Bronchial epithelial cell (primary cell): Measurements from ENCODE around the gene ARHGAP6. TPM values are rescaled to one million over a fixed set of nuclear protein-coding genes. Genes with fewer than 3 reads are reported as not detected.

Source experiments
- DNase-seq: peaks from one replicate; pipeline ENCODE4 v3.0.0-alpha.2; 2010; ENCODE audit warnings: low read depth
- FAIRE-seq: peaks from 2 replicates; lab custom pipeline; 2011; peaks lifted over from hg19 to GRCh38; lab: Jason Lieb, UNC
- H3K27me3 ChIP-seq: 2 replicates; pipeline ENCODE4 v1.5.1; 2011; ENCODE audit warnings: low read length; ENCODE audit not compliant: control insufficient read depth, insufficient read depth
- H3K36me3 ChIP-seq: 2 replicates; pipeline ENCODE4 v1.5.1; 2011; ENCODE audit warnings: low read length; ENCODE audit not compliant: control insufficient read depth, insufficient read depth
- H3K4me3 ChIP-seq: 2 replicates; pipeline ENCODE4 v1.5.1; 2011; ENCODE audit warnings: mild to moderate bottlenecking, low read depth, low read length, control low read depth
- CTCF ChIP-seq: IDR thresholded peaks from 2 replicates; pipeline ENCODE4 v1.5.1; 2011; ENCODE audit warnings: mild to moderate bottlenecking, moderate library complexity, low read length, control low read depth, inconsistent platforms; ENCODE audit not compliant: insufficient read depth, severe bottlenecking
- total RNA-seq: library from RNA; depleted of rRNA; stranded (reverse); fragments of >200 nt; gene quantifications from 2 replicates; pipeline ENCODE4 v1.2.1, GENCODE V29; 2014

The ARHGAP6 gene
- total RNA-seq, 1 donor from 2014 or later, result under 0.01 TPM

DNA sequence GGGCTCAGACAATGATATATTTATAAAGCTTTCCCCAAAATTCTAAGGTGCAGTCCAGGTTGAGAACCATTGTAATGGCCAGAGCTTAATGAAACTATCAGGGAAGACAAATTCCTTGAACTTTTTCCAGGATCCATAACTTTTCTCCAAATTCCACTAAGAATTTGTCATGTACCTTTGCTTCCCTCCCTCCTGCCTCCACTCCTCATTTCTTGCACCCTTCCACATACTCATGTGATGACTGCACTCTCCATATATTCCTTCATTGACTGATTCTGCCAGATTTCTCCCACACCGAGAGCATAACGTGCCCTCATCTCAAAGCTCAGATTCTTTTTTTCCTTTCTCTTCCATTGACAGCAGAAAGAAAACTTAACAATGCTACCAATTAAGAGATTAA is 393.4 kb downstream of the ARHGAP6 start:
- H3K27me3 ChIP-seq, result no peaks in the 10 kb centered on the region
- no peak for FAIRE-seq
- no peak for DNase-seq

DNA sequence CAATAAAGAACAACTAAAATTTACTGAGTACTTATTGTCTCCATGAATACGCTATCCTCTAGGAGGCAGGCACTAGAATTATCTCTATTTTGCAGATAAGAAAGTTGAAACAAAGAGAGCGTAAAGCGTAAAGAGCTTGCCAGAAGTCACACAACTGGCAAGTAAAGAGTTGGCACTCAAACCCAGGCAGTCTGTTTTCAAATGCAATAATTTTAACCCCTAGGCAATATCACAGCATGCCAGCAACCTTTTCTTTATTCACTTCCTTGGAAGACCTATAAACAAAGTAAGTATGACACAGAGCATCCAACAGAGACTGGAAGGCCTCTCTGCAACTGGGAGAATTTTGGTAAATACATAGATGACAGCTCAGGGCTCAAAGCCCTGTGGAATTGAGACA is 395.7 kb downstream of the ARHGAP6 start:
- H3K36me3 ChIP-seq, result no peaks in the 10 kb centered on the region
- FAIRE-seq (no peak), DNase-seq (no peak)
- no peak overlapping the region for H3K4me3 ChIP-seq
- H3K27me3 ChIP-seq, result no peaks in the 10 kb centered on the region
- no peak for TF ChIP-seq CTCF

More for the DNA sequence above, 393.4 kb downstream of the ARHGAP6 start:
- no peak overlapping the region for H3K4me3 ChIP-seq
- no peaks in the 10 kb centered on the region for H3K36me3 ChIP-seq
- no peak for TF ChIP-seq CTCF

DNA sequence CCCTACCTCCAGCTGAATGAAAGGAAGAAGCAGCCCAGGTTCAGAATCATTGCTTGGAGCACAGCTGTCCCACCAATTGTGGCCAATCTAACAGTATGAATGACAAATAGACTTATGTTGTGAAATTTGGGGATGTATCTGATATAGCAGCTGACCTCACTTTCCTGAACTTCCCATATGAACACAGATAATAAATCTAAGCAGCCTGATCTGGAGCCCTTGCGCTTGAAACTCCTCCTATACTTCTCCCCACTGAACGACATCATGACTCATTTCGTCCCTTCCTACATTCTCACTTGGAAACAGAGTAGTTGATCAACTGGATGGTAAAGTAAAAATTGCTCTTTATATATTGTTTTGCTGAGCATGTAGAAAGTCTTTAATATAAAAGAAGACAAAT is 396.7 kb downstream of the ARHGAP6 start:
- no peaks in the 10 kb centered on the region for H3K27me3 ChIP-seq
- no peak overlapping the region for H3K4me3 ChIP-seq
- no peak for TF ChIP-seq CTCF
- no peak for FAIRE-seq
- no peaks in the 10 kb centered on the region for H3K36me3 ChIP-seq
- DNase-seq, result no peak

DNA sequence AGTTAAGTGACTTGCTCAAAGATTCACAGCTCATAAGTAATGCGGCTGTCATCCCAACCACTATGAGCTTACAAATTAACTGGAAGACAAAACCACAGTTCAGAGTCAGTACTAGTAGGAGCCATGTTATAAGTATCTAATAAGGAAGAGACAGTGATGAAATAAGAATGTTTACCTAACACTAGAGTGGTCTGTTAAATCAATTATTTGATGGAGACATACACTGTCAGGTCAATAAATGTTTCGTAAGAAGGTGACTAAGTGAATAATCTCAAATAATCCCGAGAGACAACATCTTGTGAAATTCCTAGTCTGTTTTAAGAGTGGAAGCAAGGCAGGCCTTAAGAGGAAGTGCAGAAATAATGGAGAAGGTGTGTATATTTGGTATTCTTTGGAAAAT is 398.3 kb downstream of the ARHGAP6 start:
- DNase-seq (peak; percentile 20), FAIRE-seq (no peak)

DNA sequence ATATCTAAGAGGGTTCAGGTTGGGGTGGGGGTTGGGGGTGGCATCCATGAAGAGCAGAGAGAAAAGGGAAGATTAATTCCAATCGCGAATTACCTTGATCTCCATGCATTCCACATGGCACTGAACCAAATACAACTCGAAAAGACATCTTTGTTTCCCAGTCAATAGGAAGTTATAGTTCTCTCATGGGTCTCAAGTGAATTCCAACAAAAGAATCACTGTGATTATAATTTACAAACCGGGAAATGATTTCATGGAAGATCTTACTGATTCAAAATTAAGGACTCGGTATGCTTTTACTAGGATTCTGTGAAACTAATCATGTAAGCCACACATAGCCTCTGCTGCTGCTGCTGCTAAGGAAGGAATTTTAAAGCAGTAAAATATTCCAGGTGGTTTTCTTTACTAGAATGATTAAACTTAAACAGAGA is 399.1 kb downstream of the ARHGAP6 start:
- DNase-seq (no peak), FAIRE-seq (no peak)
- no peak for TF ChIP-seq CTCF
- H3K4me3 ChIP-seq, result no peak overlapping the region
- H3K36me3 ChIP-seq, result no peaks in the 10 kb centered on the region
- H3K27me3 ChIP-seq, result no peaks in the 10 kb centered on the region

More for the DNA sequence above, 398.3 kb downstream of the ARHGAP6 start:
- Histone ChIP-seq H3K4me3 (no peak overlapping the region), H3K27me3 (no peaks in the 10 kb centered on the region), H3K36me3 (no peaks in the 10 kb centered on the region)
- no peak for TF ChIP-seq CTCF

DNA sequence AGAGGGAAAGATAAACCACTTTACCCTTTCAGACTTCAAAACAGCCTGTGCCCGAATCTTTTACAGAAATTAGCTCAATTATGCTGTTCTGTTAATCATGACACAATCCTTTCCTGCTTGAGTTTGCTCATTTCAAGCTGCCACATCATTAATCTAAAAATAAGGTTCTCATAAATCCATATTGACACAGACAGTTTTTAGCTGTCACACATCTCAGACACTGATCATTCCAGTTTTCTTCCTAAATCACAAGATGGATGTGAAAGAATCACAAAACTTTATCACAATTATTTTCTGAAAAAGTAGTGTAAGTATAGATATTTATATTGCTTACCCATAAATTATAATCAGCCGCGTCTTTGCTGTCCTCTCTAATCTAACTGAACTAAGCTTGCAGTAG is 400.4 kb downstream of the ARHGAP6 start:
- no peak for FAIRE-seq
- no peak for TF ChIP-seq CTCF
- no peak overlapping the region for H3K4me3 ChIP-seq

More for the DNA sequence above, 400.4 kb downstream of the ARHGAP6 start:
- Histone ChIP-seq H3K36me3 (no peaks in the 10 kb centered on the region), H3K27me3 (no peaks in the 10 kb centered on the region)
- no peak for DNase-seq
